CD8-positive, alpha-beta memory T cell (primary cell): ENCODE measurements around the gene RBMS2. TPM values are rescaled to one million over a fixed set of nuclear protein-coding genes. Genes with fewer than 3 reads are reported as not detected.

ENCODE experiments used
- CTCF ChIA-PET: fragments of 350-600 bp; sonication (Branson Sonifier 250); formaldehyde crosslinking; loops from one replicate; lab custom pipeline; 2021; ENCODE audit warnings: antibody characterized with exemption; lab: Charles Lee
- POLR2A ChIA-PET: fragments of 350-600 bp; sonication (Branson Sonifier 250); formaldehyde crosslinking; loops from one replicate; lab custom pipeline; 2021; ENCODE audit warnings: antibody characterized with exemption; lab: Charles Lee
- DNase-seq, 5 donors: peaks; one replicate each; pipeline versions ENCODE4 v3.0.0 to v3.0.0-alpha.2; 2020 to 2022; ENCODE audit warnings: mixed read lengths in 1 of 5
- H3K27ac ChIP-seq: one replicate; pipeline ENCODE4 v1.7.0; 2013; ENCODE audit warnings: low read depth, mild to moderate bottlenecking, low read length, moderate library complexity
- H3K27me3 ChIP-seq: 2 replicates; pipeline ENCODE4 v1.7.0; 2013; ENCODE audit warnings: low read length, mild to moderate bottlenecking; ENCODE audit not compliant: insufficient read depth, poor library complexity, severe bottlenecking
- H3K36me3 ChIP-seq: 2 replicates; pipeline ENCODE4 v1.7.0; 2013; ENCODE audit warnings: mild to moderate bottlenecking, low read length, moderate library complexity; ENCODE audit not compliant: insufficient read depth
- H3K4me1 ChIP-seq: 2 replicates; pipeline ENCODE4 v1.7.0; 2013; ENCODE audit warnings: mild to moderate bottlenecking, low read length, moderate library complexity; ENCODE audit not compliant: insufficient read depth
- H3K4me3 ChIP-seq: 2 replicates; pipeline ENCODE4 v1.7.0; 2013; ENCODE audit warnings: mild to moderate bottlenecking, low read length
- H3K9me3 ChIP-seq: 2 replicates; pipeline ENCODE4 v1.7.0; 2013; ENCODE audit warnings: mild to moderate bottlenecking, low read length
- H3K27ac Mint-ChIP-seq, 8 donors: one replicate each; pipeline ENCODE4 v1.8.0; 2020 to 2021; ENCODE audit warnings: mixed read lengths in 8 of 8, mild to moderate bottlenecking in 6 of 8, inconsistent platforms in 3 of 8, moderate library complexity in 3 of 8
- H3K27me3 Mint-ChIP-seq, 2 donors: one replicate each; pipeline ENCODE4 v1.8.0; 2020 to 2021; ENCODE audit warnings: mixed read lengths in 2 of 2, mild to moderate bottlenecking in 1 of 2, moderate library complexity in 1 of 2
- H3K36me3 Mint-ChIP-seq, 3 donors: one replicate each; pipeline ENCODE4 v1.8.0; 2020 to 2021; ENCODE audit warnings: mixed read lengths in 3 of 3, inconsistent platforms in 1 of 3, mild to moderate bottlenecking in 1 of 3
- H3K4me1 Mint-ChIP-seq, 3 donors: one replicate each; pipeline ENCODE4 v1.8.0; 2020 to 2021; ENCODE audit warnings: mixed read lengths in 3 of 3, inconsistent platforms in 1 of 3, mild to moderate bottlenecking in 1 of 3
- H3K4me3 Mint-ChIP-seq, 7 donors: one replicate each; pipeline ENCODE4 v1.8.0; 2020 to 2021; ENCODE audit warnings: mixed read lengths in 7 of 7, mild to moderate bottlenecking in 6 of 7, moderate library complexity in 4 of 7, inconsistent platforms in 2 of 7
- H3K9me3 Mint-ChIP-seq, 5 donors: one replicate each; pipeline ENCODE4 v1.8.0; 2020 to 2022; ENCODE audit warnings: mixed read lengths in 5 of 5, mild to moderate bottlenecking in 3 of 5, moderate library complexity in 2 of 5, inconsistent platforms in 1 of 5
- polyA plus RNA-seq: library from polyadenylated mRNA; unstranded; fragments of 300-500 nt; fragmentation: Illumina TruSeq; gene quantifications from one replicate; pipeline ENCODE4 v1.2.3, GENCODE V29; 2021
- total RNA-seq, 2 experiments: library from RNA; stranded (reverse); gene quantifications; one replicate each; pipeline ENCODE4 v1.2.3, GENCODE V29; 2021

RBMS2 gene
- total and polyA plus RNA-seq, 3 experiments from 2014 or later = 1.4 to 4.7 (median 3.5) TPM

DNA sequence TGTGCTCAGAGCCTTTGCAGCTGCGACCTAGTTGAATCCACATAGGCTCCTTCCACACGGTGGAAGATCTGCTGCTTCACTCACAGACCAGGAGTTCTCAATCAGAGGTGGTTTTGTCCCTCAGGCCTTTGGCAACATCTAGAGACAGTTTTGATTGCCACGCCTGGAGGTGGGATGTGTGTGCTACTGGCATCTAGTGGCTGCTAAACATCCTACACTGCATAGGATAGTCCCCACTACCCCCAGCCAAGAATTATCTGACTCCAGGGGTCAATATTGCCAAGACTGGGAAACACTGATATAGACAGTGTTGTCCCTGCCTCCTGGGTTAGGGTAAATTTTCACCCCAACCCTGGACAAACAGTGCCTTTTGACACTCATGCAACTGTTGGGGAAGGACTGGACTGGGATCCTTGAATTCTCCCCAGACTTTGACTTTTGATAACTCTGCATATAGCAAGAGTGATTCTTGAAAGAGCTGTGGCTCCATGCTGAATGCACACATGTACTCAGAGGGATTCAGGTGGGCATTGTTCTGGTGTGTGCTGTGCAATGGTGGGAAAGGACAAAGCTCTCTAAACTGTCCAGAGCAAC lies 68.7 kb downstream of the RBMS2 start:
- Histone ChIP-seq H3K4me3 (no peak overlapping the region), H3K36me3 (no peaks in the 10 kb centered on the region), H3K4me1 (no peaks in the 10 kb centered on the region), H3K27ac (no peak overlapping the region), H3K9me3 (no peaks in the 10 kb centered on the region), H3K27me3 (no peaks in the 10 kb centered on the region)
- ChIA-PET POLR2A (no interaction called here), CTCF (interaction anchor here (0.6 to 2.7 kb wide), 9 partner anchors 10 to 88 kb away, joined by 3 to 13 read pairs (median 4); no protein-coding TSS in a partner anchor)
- Mint-ChIP-seq H3K9me3 (no peaks in the 10 kb centered on the region), H3K27ac (peak overlapping the region in 2 of 8 donors; percentile 12 to 36), H3K36me3 (peaks cover 0 to 18% (median 1%) of the 10 kb centered on the region in 3 donors), H3K4me3 (no peak overlapping the region), H3K27me3 (no peaks in the 10 kb centered on the region), H3K4me1 (peaks cover 0 to 3% (median 2%) of the 10 kb centered on the region in 3 donors)
- no peak for DNase-seq

DNA sequence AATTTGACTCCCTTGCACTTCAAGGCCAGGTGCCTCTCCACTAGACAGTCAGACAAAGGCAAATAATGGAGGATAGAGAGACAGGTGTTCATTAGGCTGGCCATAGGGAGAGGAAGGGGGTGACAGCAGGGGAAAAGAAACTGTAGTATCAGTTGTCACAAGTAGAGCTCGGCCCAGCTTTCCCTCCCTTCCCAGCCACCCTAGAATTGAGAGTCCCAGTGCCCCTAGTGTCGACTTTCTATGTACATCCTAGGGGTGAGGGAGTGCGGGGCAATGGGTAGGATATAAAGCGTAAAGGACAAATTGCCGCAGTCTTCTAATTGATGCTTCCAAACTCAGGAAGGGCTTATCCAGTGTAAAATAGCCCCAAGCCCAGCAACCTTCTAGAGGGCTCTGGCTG lies 69.5 kb downstream of the RBMS2 start:
- Histone ChIP-seq H3K4me1 (no peaks in the 10 kb centered on the region), H3K4me3 (no peak overlapping the region), H3K27me3 (no peaks in the 10 kb centered on the region), H3K9me3 (no peaks in the 10 kb centered on the region), H3K27ac (no peak overlapping the region), H3K36me3 (no peaks in the 10 kb centered on the region)
- DNase-seq = no peak
- Mint-ChIP-seq H3K4me1 (peaks cover 0 to 3% (median 2%) of the 10 kb centered on the region in 3 donors), H3K4me3 (no peak overlapping the region), H3K27me3 (no peaks in the 10 kb centered on the region), H3K36me3 (peaks cover 0 to 24% (median 1%) of the 10 kb centered on the region in 3 donors), H3K9me3 (no peaks in the 10 kb centered on the region), H3K27ac (peak overlapping the region in 1 of 8 donors; percentile 28)
- ChIA-PET CTCF (interaction anchor here (0.6 to 2.7 kb wide), 8 partner anchors 10 to 89 kb away, joined by 3 to 13 read pairs (median 4); no protein-coding TSS in a partner anchor), POLR2A (no interaction called here)

DNA sequence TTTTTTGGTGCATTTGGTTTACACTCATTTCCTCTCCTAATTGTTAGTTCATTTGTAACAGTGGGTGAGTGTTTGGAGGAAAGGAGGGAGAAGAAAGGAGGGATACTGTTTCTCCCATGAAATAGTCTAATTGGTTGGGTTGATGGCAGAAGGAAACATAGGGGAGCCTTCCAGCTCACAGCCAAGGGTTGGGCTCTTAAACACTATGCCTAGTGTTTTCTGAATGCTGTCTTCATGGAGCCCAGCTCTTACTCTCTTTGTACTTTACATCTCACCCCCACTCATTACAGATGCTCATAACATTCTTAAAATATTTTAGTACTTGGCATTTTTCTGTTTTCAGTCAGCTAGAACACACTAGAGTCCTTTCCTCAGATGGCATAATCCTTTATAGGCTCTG lies 70.3 kb downstream of the RBMS2 start:
- Mint-ChIP-seq H3K9me3 (no peaks in the 10 kb centered on the region), H3K36me3 (peaks cover 0 to 31% (median 1%) of the 10 kb centered on the region in 3 donors), H3K27me3 (no peaks in the 10 kb centered on the region), H3K4me3 (no peak overlapping the region), H3K27ac (peak overlapping the region in 2 of 8 donors; percentile 3 to 81), H3K4me1 (peaks cover 0 to 3% (median 2%) of the 10 kb centered on the region in 3 donors)
- no peak overlapping the region for H3K27ac ChIP-seq
- no peaks in the 10 kb centered on the region for H3K9me3 ChIP-seq
- ChIA-PET POLR2A (no interaction called here), CTCF (interaction anchor here (0.7 to 2.7 kb wide), 5 partner anchors 11 to 45 kb away, joined by 3 to 7 read pairs (median 4); no protein-coding TSS in a partner anchor)
- no peaks in the 10 kb centered on the region for H3K4me1 ChIP-seq
- H3K27me3 ChIP-seq = no peaks in the 10 kb centered on the region
- H3K4me3 ChIP-seq = no peak overlapping the region
- H3K36me3 ChIP-seq = peaks cover 2% of the 10 kb centered on the region
- DNase-seq = no peak

DNA sequence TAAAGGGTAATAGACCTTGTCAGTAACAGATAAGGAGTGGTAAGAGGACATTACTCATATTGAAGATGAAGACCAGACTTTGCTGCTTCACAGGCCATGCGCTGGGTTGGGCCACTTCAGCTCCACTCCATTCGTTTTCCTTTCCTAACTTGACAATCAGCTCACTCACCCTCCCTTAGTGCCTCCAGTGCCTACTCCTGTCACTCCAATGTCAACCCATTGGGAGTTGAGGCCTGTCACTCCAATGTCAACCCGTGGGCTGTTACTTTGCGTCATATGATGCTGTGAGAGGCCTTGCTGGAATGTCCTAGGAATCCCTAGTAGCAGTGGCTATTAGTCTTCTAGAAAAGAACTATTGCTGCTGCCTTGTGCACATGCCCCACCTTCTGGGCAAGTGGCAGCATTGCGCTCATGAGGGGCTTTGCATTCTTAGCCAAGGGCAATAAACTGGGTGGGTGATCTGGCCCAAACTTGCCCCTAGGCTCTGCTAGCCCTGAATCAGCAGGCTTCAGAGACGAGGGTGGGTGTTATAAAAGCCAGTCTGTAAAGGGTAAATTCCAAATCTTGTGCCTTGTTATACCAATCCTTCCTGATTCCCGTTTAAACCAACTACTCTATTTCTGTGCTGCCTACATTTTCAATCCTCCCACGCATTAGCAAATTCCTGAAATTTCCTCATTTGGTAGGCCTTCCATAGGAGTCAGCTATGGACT lies 72.4 kb downstream of the RBMS2 start:
- Mint-ChIP-seq H3K27me3 (no peaks in the 10 kb centered on the region), H3K9me3 (no peaks in the 10 kb centered on the region), H3K4me3 (no peak overlapping the region), H3K36me3 (peaks cover 0 to 35% (median 6%) of the 10 kb centered on the region in 3 donors), H3K4me1 (peaks cover 0 to 3% (median 2%) of the 10 kb centered on the region in 3 donors), H3K27ac (peak overlapping the region in 5 of 8 donors; percentile 1 to 90 (median 44))
- Histone ChIP-seq H3K36me3 (peaks cover 21% of the 10 kb centered on the region), H3K4me3 (no peak overlapping the region), H3K9me3 (no peaks in the 10 kb centered on the region), H3K27me3 (no peaks in the 10 kb centered on the region), H3K27ac (no peak overlapping the region), H3K4me1 (no peaks in the 10 kb centered on the region)
- ChIA-PET POLR2A (interaction anchor here (1.2 kb wide), 1 partner anchor 35 kb away, joined by 3 read pairs; no protein-coding TSS in a partner anchor), CTCF (interaction anchor here (0.7 to 2.6 kb wide), 13 partner anchors 8 to 87 kb away, joined by 3 to 12 read pairs (median 4); no protein-coding TSS in a partner anchor)
- DNase-seq = peak; percentile 37 to 69 (median 51)

DNA sequence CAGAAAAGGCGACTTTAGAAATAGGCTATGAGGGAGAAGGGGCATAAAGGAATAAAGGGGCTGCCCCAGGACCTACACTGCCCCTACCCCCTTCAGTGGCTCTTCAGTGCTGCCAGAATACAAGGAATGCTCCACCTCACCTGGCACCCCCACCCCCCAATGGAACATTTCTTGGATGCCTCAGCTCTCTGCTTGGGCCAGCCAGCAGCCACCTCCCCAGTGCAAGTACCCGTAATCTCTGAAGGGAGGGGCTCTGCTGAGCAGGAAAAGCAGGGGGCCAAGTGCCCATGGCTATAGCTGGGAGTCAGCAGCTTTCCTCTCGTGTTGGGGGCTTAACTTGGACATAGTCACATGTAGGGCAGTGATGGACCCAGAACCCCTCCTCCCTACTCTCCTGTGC lies 75.2 kb downstream of the RBMS2 start:
- Histone ChIP-seq H3K27ac (no peak overlapping the region), H3K4me3 (no peak overlapping the region), H3K9me3 (no peaks in the 10 kb centered on the region), H3K27me3 (no peaks in the 10 kb centered on the region), H3K36me3 (peaks cover 48% of the 10 kb centered on the region), H3K4me1 (no peaks in the 10 kb centered on the region)
- Mint-ChIP-seq H3K27ac (peak overlapping the region in 3 of 8 donors; percentile 20 to 58 (median 29)), H3K4me1 (peaks cover 0 to 3% (median 2%) of the 10 kb centered on the region in 3 donors), H3K27me3 (no peaks in the 10 kb centered on the region), H3K4me3 (no peak overlapping the region), H3K9me3 (no peaks in the 10 kb centered on the region), H3K36me3 (peaks cover 0 to 62% (median 13%) of the 10 kb centered on the region in 3 donors)
- ChIA-PET CTCF (interaction anchor here (1.1 kb wide), 1 partner anchor 32 kb away, joined by 10 read pairs; no protein-coding TSS in a partner anchor), POLR2A (interaction anchor here (0.6 kb wide), 1 partner anchor 29 kb away, joined by 3 read pairs; no protein-coding TSS in a partner anchor)
- no peak for DNase-seq

DNA sequence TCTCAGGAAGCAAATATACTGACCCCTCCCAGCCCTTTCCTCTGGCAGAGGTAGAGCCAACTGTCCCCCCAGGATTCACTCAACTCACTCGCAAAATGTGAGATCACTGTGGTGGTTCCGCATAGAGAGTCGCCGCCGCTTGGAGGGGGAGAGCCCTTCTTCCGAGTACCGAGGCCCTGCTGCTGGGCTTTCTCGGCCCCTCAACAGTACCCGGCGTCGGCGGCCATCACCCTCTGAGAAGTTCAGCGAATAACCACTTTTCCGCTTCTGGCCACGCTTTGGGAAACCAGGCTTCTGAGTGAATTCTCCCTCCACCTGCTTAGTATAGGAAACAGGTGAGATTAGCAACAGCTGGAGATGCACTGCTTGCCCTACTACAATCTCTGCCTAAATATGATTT lies 77.4 kb downstream of the RBMS2 start:
- POLR2A ChIA-PET = no interaction called here
- CTCF ChIA-PET = interaction anchor here (1.6 kb wide), 1 partner anchor 38 kb away, joined by 6 read pairs; no protein-coding TSS in a partner anchor
- H3K36me3 Mint-ChIP-seq = peaks cover 3 to 85% (median 24%) of the 10 kb centered on the region in 3 donors

DNA sequence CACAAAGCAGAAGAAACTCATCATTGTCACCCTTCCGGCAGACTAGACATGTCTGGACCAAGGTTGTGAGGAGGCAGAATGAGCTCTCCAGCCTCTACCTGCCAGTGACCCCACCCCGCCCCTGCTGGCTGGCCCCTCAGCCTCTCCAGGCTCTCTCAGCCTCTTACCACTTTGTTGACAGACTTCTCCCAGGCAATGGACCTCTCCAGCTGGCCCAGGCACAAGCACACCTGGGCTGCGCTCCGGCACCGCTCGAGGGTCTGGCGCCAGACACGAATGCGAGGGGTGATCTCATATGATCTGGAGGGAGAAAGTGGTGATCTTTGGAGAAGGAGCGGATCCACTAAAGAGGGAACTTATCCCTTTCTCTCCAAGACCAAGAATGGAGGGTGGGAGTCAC lies 78.2 kb downstream of the RBMS2 start:
- Histone ChIP-seq H3K27ac (no peak overlapping the region), H3K36me3 (peaks cover 75% of the 10 kb centered on the region), H3K9me3 (no peaks in the 10 kb centered on the region), H3K4me1 (no peaks in the 10 kb centered on the region), H3K27me3 (no peaks in the 10 kb centered on the region), H3K4me3 (no peak overlapping the region)
- DNase-seq = no peak
- ChIA-PET POLR2A (no interaction called here), CTCF (interaction anchor here (1.6 kb wide), 1 partner anchor 37 kb away, joined by 6 read pairs; no protein-coding TSS in a partner anchor)
- peak overlapping the region in 1 of 8 donors; percentile 36 for H3K27ac Mint-ChIP-seq
- H3K9me3 Mint-ChIP-seq = no peaks in the 10 kb centered on the region
- H3K27me3 Mint-ChIP-seq = no peaks in the 10 kb centered on the region
- no peaks in the 10 kb centered on the region for H3K4me1 Mint-ChIP-seq
- no peak overlapping the region for H3K4me3 Mint-ChIP-seq
- peaks cover 3 to 92% (median 26%) of the 10 kb centered on the region in 3 donors for H3K36me3 Mint-ChIP-seq

More for the DNA sequence above, 77.4 kb downstream of the RBMS2 start:
- Histone ChIP-seq H3K27ac (no peak overlapping the region), H3K36me3 (peaks cover 69% of the 10 kb centered on the region), H3K4me3 (no peak overlapping the region), H3K4me1 (no peaks in the 10 kb centered on the region), H3K9me3 (no peaks in the 10 kb centered on the region), H3K27me3 (no peaks in the 10 kb centered on the region)
- Mint-ChIP-seq H3K4me1 (peaks cover 0 to 3% (median under 1%) of the 10 kb centered on the region in 3 donors), H3K27me3 (no peaks in the 10 kb centered on the region), H3K9me3 (no peaks in the 10 kb centered on the region), H3K4me3 (no peak overlapping the region), H3K27ac (no peak overlapping the region)
- no peak for DNase-seq
